Ishikawa (cell line): ENCODE results near the gene GGCT.

Experiments used
- CEBPB ChIP-seq: IDR thresholded peaks from 2 replicates; pipeline ENCODE4 v1.6.1; 2012
- CREB1 ChIP-seq: IDR thresholded peaks from 2 replicates; pipeline ENCODE4 v1.6.1; 2012; ENCODE audit warnings: low read depth
- EGR1 ChIP-seq: IDR thresholded peaks from 2 replicates; pipeline ENCODE4 v1.6.1; 2012
- EP300 ChIP-seq: IDR thresholded peaks from 2 replicates; pipeline ENCODE4 v1.6.1; 2012; ENCODE audit warnings: borderline replicate concordance
- FOXM1 ChIP-seq: IDR thresholded peaks from 2 replicates; pipeline ENCODE4 v1.6.1; 2012; ENCODE audit warnings: low read depth, borderline replicate concordance
- MAX ChIP-seq: IDR thresholded peaks from 2 replicates; pipeline ENCODE4 v1.6.1; 2012
- NFIC ChIP-seq: IDR thresholded peaks from 2 replicates; pipeline ENCODE4 v1.6.1; 2012
- RAD21 ChIP-seq: IDR thresholded peaks from 2 replicates; pipeline ENCODE4 v1.6.1; 2012; ENCODE audit warnings: low read depth
- REST ChIP-seq: IDR thresholded peaks from 2 replicates; pipeline ENCODE4 v1.6.1; 2012; ENCODE audit warnings: low read depth, mild to moderate bottlenecking
- TAF1 ChIP-seq: IDR thresholded peaks from 2 replicates; pipeline ENCODE4 v1.6.1; 2012; ENCODE audit warnings: low read depth, mild to moderate bottlenecking
- TCF12 ChIP-seq: IDR thresholded peaks from 2 replicates; pipeline ENCODE4 v1.6.1; 2012; ENCODE audit warnings: low read depth
- TEAD4 ChIP-seq: IDR thresholded peaks from 2 replicates; pipeline ENCODE4 v1.6.1; 2012
- USF1 ChIP-seq: IDR thresholded peaks from 2 replicates; pipeline ENCODE4 v1.6.1; 2012
- YY1 ChIP-seq: IDR thresholded peaks from 2 replicates; pipeline ENCODE4 v1.6.1; 2012; ENCODE audit warnings: low read depth
- ZBTB7A ChIP-seq: IDR thresholded peaks from 2 replicates; pipeline ENCODE4 v1.6.1; 2012; ENCODE audit warnings: low read depth

The GGCT gene

GRCh38 chr7:30552330-30552729, 47.7 kb upstream of the GGCT start:
- TF ChIP-seq MAX (no peak), USF1 (no peak), TEAD4 (no peak), EP300 (no peak), TCF12 (no peak), NFIC (no peak), CREB1 (no peak), REST (no peak)

GRCh38 chr7:30549931-30550493, 45.4 kb upstream of the GGCT start:
- no peak for TF ChIP-seq NFIC
- TF ChIP-seq USF1 = peak; percentile 46

- TF ChIP-seq FOXM1 = no peak
- TF ChIP-seq CEBPB = no peak
- TF ChIP-seq RAD21 = peak; percentile 78
These were observed 44.2 kb upstream of the GGCT start for GRCh38 chr7:30548845-30549244.

GRCh38 chr7:30546596-30546995, 42.0 kb upstream of the GGCT start:
- TF ChIP-seq EGR1 (no peak), TCF12 (no peak), USF1 (no peak)

- TF ChIP-seq YY1 (no peak), USF1 (no peak), TEAD4 (no peak), EP300 (no peak), TCF12 (no peak), FOXM1 (no peak), REST (no peak), NFIC (no peak), MAX (no peak), ZBTB7A (no peak), RAD21 (no peak), EGR1 (no peak), TAF1 (no peak), CEBPB (no peak), CREB1 (no peak)
These were observed 41.3 kb upstream of the GGCT start for GRCh38 chr7:30545791-30546555.

GRCh38 chr7:30543813-30544525, 39.3 kb upstream of the GGCT start:
- TF ChIP-seq USF1 = no peak
- no peak for TF ChIP-seq TCF12
- TF ChIP-seq MAX = no peak
- TF ChIP-seq CEBPB = no peak
- TF ChIP-seq ZBTB7A = no peak
- no peak for TF ChIP-seq RAD21
- TF ChIP-seq EP300 = no peak
- TF ChIP-seq NFIC = no peak
- TF ChIP-seq YY1 = no peak
- no peak for TF ChIP-seq REST
